A673 (cell line): Measurements from ENCODE around the gene ANKRD16. TPM values are rescaled to one million over a fixed set of nuclear protein-coding genes. Genes with fewer than 3 reads are reported as not detected.

Experiments used
- BruUV-seq: library from RNA; stranded (reverse); fragments of 400-500 nt; replicated peaks from 2 replicates; lab custom pipeline; 2021; lab: Mats Ljungman, UMichigan
- CTCF ChIA-PET: fragments of 300-600 bp; sonication (Branson Sonifier 250); formaldehyde crosslinking; loops from one replicate; lab custom pipeline; 2022; ENCODE audit warnings: antibody characterized with exemption; lab: Charles Lee
- POLR2A ChIA-PET: fragments of 300-600 bp; sonication (Branson Sonifier 250); formaldehyde crosslinking; loops from one replicate; lab custom pipeline; 2022; ENCODE audit warnings: antibody characterized with exemption; ENCODE audit not compliant: low non-redundant PET; lab: Charles Lee
- DNase-seq: peaks from one replicate; pipeline ENCODE4 v3.0.0-alpha.2; 2015; ENCODE audit warnings: low spot score
- H3K27ac ChIP-seq: fragments of 200-600 bp; sonication (generic); 2 replicates; pipeline ENCODE4 v1.5.1; 2016; ENCODE audit warnings: mixed run types, low read depth, mild to moderate bottlenecking, mixed read lengths, antibody characterized with exemption, low read length; ENCODE audit not compliant: poor library complexity, severe bottlenecking
- H3K27me3 ChIP-seq: fragments of 200-600 bp; sonication (generic); replicated peaks from 2 replicates; pipeline ENCODE4 v1.6.1; 2017; ENCODE audit warnings: mixed run types, low read depth, mild to moderate bottlenecking, mixed read lengths, antibody characterized with exemption, low read length; ENCODE audit not compliant: insufficient read depth, poor library complexity
- H3K36me3 ChIP-seq: fragments of 200-600 bp; sonication (generic); 2 replicates; pipeline ENCODE4 v1.6.1; 2016; ENCODE audit warnings: mixed run types, mild to moderate bottlenecking, mixed read lengths, antibody characterized with exemption, low read length; ENCODE audit not compliant: insufficient read depth, poor library complexity, severe bottlenecking
- H3K4me1 ChIP-seq: fragments of 200-600 bp; sonication (generic); 2 replicates; pipeline ENCODE4 v1.6.1; 2017; ENCODE audit warnings: mixed run types, mild to moderate bottlenecking, mixed read lengths, antibody characterized with exemption, low read length; ENCODE audit not compliant: insufficient read depth, poor library complexity, severe bottlenecking
- H3K4me3 ChIP-seq: fragments of 200-600 bp; sonication (generic); 2 replicates; pipeline ENCODE4 v1.5.1; 2016; ENCODE audit warnings: low read depth, mixed run types, mild to moderate bottlenecking, mixed read lengths, low read length; ENCODE audit not compliant: poor library complexity, severe bottlenecking
- H3K9me3 ChIP-seq: fragments of 200-600 bp; sonication (generic); 2 replicates; pipeline ENCODE4 v1.6.1; 2016; ENCODE audit warnings: mixed run types, low read depth, mild to moderate bottlenecking, mixed read lengths, antibody characterized with exemption, low read length; ENCODE audit not compliant: poor library complexity, severe bottlenecking
- CTCF ChIP-seq: fragments of 300-800, 200-600 bp; sonication (generic); conservative IDR thresholded peaks from 2 replicates; pipeline ENCODE4 v1.5.1; 2017; ENCODE audit warnings: low read depth, mild to moderate bottlenecking, antibody characterized with exemption, low read length, moderate library complexity, mixed read lengths
- EZH2 ChIP-seq: fragments of 200-600 bp; sonication (generic); IDR thresholded peaks from 2 replicates; pipeline ENCODE4 v1.6.1; 2017; ENCODE audit warnings: borderline replicate concordance, low read depth, mild to moderate bottlenecking, mixed read lengths, antibody characterized with exemption, low read length; ENCODE audit not compliant: poor library complexity, severe bottlenecking
- intact Hi-C: fragments of 100-400 bp; cut with micrococcal nuclease; formaldehyde crosslinking; loops from one replicate; pipeline ENCODE4 v1.10.0; 2022; ENCODE audit not compliant: unreplicated experiment
- total RNA-seq: library from RNA; stranded (reverse); gene quantifications from 2 replicates; pipeline ENCODE4 v1.2.3, GENCODE V29; 2021

The ANKRD16 gene
- total RNA-seq, 1 experiment from 2014 or later, result 16.2 TPM

- H3K27me3 ChIP-seq, result no peaks in the 10 kb centered on the region
- H3K9me3 ChIP-seq, result no peaks in the 10 kb centered on the region
- CTCF ChIA-PET, result no interaction called here
- intact Hi-C loops, result no loop called here
- no peak overlapping the region for H3K4me3 ChIP-seq
- TF ChIP-seq EZH2 (no peak), CTCF (no peak)
- H3K27ac ChIP-seq, result no peak overlapping the region
- H3K4me1 ChIP-seq, result no peaks in the 10 kb centered on the region
- no peaks in the 10 kb centered on the region for H3K36me3 ChIP-seq
- POLR2A ChIA-PET, result no interaction called here
- no TSS peak for BruUV-seq
- no peak for DNase-seq
Measured at GRCh38 chr10:5835446-5836095, 54.1 kb downstream of the ANKRD16 start.

- Histone ChIP-seq H3K27me3 (no peaks in the 10 kb centered on the region), H3K4me3 (no peak overlapping the region), H3K9me3 (no peaks in the 10 kb centered on the region), H3K27ac (no peak overlapping the region), H3K36me3 (no peaks in the 10 kb centered on the region), H3K4me1 (no peaks in the 10 kb centered on the region)
- DNase-seq, result no peak
- BruUV-seq, result no TSS peak
- intact Hi-C loops, result no loop called here
- TF ChIP-seq CTCF, result no peak
- CTCF ChIA-PET, result no interaction called here
- POLR2A ChIA-PET, result no interaction called here
Measured at GRCh38 chr10:5833814-5834213, 55.9 kb downstream of the ANKRD16 start.

GRCh38 chr10:5832946-5833345 is 56.7 kb downstream of the ANKRD16 start:
- Histone ChIP-seq H3K4me1 (no peaks in the 10 kb centered on the region), H3K27ac (no peak overlapping the region), H3K4me3 (no peak overlapping the region), H3K36me3 (no peaks in the 10 kb centered on the region), H3K9me3 (no peaks in the 10 kb centered on the region), H3K27me3 (no peaks in the 10 kb centered on the region)
- intact Hi-C loops, result no loop called here
- BruUV-seq, result no TSS peak
- DNase-seq, result no peak
- no peak for TF ChIP-seq CTCF
- TF ChIP-seq EZH2, result no peak
- ChIA-PET POLR2A (no interaction called here), CTCF (no interaction called here)
